MV-4-11 (cell line): Measurements from ENCODE around the gene ATRIP.

ENCODE experiments used
- DNase-seq: peaks from one replicate; lab custom pipeline; 2025; lab: John Stamatoyannopoulos, UW

Gene ATRIP

DNA sequence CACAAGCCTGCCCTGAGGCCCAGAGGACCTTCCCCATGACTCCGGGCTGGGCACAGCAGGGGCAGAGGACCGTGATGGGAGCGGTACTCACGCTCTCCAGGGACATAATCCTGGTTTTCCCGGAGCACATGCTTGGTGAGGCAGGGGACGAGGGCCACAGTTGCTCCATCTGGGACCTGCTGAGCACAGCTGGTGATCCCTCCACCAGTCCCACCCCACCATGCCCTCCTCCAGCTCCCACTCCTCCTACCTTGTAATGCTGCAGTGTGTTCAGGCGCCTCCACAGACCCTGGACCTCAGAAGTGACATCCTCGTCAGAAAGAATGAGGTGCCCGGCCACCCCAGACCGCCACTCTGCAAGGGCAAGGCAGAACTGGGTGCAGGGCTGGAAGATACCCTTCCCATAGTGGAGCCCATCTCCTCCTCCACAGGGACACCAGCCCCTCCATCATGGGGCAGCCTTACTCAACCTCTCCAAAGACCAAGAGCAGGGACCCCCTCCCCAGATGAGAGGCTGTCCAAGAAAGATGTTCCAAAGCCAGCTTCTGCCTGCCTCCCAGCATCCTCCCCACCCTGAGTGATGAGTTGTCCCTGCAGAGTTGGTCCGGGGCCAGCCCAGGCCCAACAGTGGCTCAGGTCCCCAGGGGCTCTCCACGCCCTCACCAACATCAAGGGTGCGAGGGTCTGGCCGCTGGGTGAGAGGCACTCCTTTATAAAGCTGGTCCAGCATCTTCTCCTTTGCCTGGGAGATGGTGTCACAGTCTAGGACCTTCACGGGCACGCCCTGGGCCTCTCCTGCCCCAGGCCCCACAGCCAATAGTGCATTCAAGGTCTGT lies 36.1 kb upstream of the ATRIP start:
- DNase-seq = no peak

DNA sequence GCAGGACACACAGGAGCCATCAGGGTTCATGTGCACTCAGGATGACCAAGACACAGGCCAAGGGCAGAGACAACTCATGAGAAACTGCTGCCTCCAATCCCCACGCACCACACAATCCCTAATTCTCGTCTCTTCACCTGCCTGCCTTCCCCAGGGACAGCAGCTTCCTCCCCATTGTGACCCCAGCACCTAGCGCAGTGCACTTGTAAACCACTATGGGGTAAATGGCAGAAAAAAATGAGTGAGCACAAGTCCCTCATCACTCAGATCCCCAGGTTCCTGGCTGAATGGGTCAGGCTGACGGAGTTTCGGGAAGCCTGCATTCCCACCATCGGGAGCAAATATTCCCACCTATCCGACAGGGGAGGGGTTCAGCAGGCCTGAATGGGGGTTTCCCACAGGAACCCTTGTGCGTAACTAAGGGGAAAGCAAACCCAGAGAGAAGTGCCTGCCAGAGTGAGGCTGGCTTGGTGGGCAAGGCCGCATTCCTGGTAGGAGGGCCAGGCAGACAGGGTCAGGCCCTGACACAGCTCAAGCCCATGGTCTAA lies 35.4 kb upstream of the ATRIP start:
- no peak for DNase-seq

DNA sequence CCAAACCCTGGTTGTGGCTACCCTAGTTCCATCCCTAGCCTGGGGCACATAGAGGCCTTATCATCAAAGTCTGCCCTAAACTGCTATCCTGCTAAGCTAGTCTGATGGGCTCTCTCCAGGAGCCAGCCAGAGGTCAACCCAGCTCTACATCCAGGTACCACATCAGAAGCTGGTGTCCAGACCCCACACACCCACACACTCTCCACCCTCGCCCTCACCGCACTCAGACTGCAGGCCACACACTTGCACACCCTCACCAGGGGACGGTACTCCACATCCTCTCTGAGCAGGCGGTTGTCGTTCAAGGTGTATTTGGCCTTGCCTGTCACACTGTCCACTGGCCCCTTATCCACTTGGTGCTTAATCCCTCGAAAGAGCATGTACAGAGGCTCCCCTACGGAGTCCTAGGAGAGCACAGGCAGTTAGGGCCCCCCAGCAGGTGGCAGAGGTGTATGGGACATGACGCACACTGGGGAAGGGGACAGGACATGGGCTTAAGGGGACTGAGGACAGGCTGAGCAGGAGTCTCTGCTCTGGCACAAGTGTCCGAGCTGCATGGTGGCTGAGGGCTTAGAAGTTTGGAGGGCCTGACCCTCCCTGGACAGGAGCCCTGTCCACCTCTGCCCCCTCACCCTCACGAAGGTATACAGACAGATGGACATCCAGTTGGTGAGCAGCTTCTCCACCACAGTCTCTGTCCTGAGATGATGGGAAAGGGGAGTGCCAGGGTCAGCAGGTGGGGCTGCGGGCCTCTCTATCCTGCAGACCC lies 34.7 kb upstream of the ATRIP start:
- no peak for DNase-seq

DNA sequence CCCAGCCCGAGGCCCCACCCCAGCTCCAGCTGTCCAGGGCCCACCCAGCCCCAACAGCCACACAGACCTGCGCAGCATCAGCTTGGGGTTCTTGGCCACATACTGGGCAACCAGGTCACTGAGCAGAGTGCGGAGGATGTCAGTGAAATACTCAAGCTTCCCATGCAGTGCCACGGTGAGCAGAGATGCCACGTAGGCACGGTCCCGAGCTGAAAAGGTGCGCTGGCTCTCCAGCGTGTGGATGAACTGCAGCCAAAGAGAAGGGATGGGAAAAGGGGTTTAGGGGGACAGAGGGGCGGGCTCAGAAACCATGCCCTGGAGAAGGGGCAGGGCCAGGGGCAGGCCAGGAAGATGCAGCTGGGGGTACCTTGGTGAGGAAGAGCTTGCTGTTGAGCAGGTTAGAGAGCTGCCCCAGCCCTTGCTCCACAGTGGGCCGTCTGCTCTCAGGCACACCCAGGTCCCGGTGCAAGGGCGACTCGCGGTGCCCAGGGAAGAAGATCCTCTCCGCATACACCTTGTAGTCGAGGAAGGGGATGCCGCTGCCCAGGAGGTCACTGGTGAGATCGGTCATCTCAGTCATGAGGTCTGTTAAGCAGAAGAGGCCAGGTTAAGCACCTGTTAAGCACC lies 34.0 kb upstream of the ATRIP start:
- DNase-seq = no peak

DNA sequence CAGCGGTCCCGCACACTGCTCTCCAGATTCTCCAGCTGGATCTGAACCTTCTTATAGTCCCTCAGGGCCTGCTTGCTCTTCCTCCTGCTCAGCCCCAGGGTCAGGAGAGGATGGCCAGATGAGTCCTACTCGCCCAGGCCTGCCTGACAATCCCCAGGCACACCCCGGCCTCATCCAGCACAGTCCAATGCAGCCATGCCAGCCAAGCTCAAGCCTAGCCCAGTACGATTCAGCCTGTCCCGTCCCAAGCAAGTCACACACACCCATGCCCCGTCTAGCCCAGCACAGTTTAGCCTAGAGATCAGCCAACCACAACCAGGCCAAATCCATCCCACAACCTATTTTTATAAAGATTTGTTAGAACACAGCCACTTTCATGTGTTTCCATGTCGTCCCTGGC lies 33.5 kb upstream of the ATRIP start:
- no peak for DNase-seq

DNA sequence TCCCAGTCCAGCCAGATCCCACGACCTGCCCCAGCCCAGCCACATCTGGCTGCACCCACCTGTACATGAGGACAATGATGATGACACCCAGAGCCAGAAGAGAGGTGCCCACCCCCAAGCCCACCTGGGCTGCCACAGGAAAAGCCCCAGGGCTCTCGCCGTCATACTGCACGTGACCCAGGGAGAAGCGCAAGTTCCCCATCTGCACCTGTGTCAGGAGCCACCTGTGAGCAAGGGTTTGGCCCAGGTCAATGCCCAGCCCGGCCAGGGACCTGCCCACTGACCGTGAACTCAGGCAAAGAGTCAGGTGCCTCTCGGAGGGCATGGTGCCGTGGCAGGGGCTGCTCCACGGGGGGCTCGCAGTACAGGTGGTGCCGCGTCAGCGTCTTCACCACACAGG lies 32.9 kb upstream of the ATRIP start:
- no peak for DNase-seq

DNA sequence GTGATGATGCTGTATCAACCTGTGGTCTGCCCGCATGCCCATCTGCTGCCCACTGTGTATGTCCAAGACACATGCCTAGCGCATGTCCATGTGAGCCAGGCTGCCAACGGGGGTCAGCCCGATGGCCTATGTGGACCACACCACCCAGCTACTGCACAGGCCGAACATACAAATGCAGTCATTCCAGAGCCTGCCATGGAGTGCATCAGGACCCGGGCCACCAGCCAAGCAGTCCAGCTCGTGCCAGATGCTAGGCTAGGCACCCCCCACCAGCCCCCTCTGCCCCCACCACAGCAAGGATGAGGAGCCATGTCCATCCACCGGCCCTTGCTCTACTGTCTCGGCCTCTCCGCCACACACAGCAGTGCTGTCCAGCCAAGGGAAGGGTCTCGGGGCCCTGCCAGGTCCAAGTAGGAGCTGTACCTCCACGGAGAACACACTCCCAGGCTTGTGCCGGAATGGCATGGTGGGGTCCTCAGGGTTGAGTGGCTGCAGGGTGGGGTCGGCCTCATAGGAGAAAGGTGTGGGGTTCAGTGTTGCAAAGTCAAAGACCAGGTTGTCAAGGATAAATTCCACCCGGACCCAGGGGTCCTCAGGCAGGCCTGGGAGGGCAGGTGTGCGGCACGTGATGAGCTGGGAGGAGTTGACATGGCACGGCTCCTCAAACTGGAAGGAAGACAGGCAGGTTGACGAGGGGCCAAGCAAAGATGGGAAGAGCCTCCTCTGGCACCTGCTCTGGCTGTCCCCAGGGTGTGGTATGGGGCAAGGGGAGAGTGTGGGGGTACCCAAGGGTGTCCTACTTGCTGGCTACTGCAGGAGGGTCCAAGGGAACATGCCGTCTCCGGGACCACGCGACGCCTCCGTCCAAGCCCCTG lies 31.9 kb upstream of the ATRIP start:
- DNase-seq = no peak

DNA sequence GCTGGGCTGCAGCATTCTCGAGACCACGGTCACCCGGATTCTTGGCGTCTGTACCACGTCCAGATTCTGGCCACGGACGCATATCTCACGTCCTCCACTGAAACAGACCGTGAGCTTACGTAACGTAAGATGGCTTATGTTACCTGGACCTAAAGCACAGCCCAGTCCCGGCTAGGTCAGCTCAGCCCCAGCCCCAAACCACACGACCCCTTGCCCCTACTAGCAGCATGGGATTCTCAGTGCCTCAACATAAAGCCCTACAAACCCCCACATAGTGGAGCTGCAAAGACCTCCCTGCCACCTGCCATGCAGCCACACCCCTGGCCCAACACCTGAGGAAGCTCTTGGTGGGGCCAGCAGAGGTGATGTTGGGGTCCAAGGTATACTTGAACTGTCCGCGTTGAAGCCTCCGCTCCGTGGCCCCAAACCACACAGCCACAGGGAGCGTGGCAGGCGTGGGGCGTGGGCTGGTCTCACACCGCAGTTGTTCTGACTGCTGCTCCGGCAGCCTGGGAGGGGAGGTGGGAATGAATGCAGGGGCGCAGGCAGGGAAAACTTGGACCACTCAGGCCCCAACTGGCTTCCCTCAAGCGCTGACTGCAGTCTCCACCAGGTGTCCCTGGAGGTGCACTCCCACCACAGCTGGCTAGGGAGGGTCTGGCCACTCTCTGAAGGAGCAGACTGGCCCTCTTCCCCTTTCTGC lies 31.1 kb upstream of the ATRIP start:
- DNase-seq = no peak

DNA sequence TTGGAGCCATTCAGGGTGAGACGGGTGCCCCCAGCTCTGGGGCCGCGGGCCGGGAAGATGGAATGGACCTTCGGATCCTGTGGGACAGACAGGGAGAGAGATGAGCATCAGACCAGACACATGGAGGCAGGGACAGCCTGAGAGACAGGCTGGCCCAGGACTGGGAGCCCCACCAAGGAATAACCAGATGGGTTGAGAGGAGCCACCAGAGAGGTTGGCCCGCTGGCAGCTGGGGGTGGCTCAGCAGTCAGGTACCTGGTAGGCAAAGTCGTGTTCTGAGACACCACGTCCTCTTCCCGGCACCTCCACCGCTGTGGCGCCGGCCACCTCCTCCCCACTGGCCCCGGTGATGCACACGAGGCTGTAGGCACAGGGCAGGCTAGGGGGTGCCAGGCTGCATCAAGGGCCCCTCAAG lies 30.4 kb upstream of the ATRIP start:
- DNase-seq = no peak

DNA sequence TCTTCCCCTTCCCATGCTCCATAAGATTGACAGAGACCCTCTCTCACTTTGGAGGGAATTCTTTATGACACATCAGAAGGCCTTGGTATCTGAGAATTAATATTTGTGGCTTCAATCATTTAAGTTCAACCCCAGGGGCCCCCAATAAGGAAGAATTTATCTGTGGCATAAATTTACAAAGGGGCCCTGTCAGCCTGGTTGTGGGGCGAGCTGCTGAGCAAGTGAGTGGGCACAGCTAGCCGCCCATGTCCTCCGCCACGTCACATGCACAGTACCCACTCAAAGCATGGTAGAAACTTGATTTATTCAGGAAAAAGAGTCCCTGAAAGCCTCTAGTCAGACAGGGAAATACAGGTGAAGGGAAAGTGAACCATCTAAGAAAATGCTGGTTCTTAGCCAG lies 30.0 kb upstream of the ATRIP start:
- no peak for DNase-seq

DNA sequence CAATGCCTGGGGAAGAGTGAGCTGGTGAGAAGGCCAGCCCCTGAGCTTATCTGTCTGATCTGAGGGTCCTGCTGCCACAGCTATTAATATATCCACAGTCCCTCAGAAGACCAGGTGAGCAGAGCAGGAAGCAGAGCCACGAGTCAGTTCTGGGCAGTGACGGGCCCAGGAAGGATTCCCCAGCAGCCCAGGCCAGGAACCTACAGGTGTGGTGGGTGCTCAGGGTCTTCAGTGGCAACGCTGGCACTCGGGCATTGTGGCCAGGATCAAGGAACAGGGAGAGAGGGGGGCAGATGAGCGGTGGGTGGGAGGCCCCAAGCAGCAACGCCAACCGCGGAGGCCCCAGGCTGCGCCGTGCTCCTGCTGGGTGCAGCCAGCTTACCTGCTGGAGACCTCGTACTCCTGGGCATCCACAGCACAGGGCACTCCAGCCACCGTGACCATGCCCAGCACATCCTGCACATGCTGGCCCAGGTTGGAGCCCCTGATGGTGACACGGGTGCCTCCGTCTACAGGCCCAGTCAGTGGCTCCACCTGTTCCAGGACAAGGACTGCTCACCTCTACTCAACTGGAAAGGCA lies 28.9 kb upstream of the ATRIP start:
- DNase-seq = no peak

DNA sequence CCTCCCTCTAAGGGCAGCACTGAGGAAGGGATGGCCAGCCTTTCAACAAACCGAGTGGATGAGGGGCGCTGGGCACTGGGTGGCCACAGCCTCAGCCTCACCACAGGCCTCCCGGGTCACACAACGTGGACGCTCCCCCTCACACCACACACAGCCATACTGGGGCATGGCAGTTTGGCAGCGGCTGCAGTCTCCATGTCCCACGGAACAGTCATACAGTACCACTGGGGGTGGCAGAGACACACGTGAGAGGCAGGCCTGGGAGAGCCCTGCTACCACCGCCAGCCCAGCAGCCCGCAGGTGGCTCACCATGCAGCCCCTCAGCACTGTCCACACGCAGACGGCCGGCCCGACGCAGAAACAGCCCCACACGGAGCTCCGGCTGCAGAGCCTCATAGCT lies 28.4 kb upstream of the ATRIP start:
- DNase-seq = no peak

DNA sequence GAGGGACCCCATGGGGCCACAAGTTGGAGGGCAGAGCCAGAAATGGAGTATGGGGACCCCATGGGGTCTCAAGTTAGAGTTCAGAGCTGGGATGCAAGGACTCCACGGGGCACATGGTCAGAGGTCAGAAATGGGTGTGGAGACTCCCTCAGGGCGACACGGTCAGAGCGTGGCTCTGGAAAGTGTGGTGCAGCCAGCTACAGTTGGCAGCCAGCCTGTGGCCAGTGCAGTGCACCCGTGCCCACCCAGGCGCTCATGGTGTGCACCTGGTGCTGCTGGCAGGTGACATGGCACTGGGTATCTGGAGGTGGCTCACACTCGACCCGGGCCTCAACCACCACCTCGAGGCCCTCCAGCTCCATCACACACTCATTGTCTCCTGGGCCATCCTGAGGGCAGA lies 27.9 kb upstream of the ATRIP start:
- DNase-seq = no peak

DNA sequence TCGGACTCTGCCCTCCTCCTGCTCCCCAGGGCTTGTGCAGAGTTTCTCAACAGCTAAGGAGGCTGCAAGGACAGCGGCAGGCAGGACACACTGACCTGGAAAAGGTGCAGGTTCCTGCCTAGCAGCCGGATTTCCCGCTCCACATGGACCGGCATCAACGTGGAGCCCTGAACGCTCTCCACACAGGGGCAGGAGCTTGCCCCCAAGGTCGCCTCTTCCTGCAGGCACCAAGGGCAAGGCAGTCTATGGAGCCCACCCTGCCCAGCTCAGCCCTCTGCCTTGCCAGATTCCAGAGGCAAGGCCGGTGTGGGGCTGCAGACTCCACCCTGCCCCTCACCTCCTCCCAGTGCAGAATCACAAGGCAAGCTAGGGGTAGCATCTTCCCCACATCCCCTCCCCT lies 27.4 kb upstream of the ATRIP start:
- no peak for DNase-seq

DNA sequence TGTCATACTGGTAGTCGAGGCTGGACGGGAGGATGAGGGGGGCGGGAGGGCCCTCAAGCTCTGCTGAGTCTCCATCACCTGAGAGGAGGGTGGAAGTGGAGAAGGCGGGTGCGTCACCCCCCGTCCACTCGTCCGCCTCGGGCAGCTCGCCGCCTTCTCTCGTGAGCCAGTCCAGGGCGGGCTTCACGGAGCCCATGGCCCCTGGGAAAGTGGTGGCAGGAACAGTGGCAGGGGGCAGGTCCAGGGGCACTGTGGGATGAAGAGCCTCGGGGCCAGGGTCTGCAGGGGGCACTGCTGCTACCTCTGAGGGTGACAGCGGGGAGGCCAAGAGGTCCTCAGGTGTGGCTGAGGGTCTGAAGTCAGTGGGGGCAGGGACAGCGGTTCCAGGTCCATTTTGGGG lies 26.9 kb upstream of the ATRIP start:
- DNase-seq = no peak

DNA sequence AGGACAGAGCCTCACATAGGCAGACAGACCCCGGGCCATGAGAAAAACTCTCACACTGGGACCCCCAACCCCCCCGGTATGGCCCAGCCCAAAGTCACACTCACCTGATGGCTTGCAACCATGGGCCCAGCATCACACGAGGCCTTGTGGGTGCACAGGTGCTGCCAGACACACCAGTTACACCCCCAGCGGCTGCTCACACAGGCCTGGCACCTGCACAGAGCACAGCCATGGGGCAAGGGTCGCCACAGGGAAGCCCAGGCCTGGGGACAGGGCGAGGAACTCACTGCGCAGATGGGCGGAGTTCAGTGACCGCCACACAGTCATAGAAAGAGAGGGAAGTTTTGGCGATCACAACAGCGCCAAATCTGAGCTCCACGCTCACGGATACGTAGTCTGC lies 26.0 kb upstream of the ATRIP start:
- DNase-seq = no peak

DNA sequence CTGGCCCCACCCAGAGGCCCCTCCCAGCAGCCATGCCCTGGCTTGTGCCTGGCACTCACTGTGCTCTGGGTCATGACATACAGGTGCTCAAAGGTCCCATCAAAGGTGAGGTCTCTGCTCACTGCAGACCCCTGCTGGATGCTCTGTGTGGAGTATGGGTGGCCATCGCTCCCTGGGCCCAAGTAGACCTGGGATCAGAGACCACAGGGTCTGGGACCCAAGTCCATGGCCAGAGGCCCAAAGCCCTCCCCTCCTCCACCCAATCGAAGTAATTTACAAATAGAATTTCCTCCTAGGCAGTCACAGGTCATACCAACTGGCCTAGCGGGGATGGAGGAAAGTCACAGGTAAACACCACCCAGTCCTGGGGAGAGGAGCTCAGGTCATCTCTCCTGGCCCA lies 24.3 kb upstream of the ATRIP start:
- DNase-seq = no peak

DNA sequence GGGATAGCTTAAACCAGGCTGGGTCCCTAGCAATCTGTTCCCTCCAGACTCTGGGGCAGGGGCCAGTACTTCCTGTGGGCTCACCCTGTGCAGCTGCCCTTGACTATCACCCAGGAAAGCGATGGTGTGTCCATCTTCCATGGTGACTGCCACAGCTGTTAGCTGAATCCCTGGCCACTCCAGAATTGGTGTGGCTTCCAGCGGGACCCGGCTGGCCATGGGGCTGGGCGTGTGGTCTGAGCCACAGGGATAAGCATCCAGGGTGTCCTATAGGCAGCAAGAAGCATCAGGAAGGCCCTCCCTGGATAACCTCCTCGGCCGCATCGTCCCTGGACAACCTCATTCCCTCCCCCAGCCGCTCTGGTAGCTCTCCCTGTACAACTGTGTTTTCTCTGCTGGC lies 23.9 kb upstream of the ATRIP start:
- no peak for DNase-seq

DNA sequence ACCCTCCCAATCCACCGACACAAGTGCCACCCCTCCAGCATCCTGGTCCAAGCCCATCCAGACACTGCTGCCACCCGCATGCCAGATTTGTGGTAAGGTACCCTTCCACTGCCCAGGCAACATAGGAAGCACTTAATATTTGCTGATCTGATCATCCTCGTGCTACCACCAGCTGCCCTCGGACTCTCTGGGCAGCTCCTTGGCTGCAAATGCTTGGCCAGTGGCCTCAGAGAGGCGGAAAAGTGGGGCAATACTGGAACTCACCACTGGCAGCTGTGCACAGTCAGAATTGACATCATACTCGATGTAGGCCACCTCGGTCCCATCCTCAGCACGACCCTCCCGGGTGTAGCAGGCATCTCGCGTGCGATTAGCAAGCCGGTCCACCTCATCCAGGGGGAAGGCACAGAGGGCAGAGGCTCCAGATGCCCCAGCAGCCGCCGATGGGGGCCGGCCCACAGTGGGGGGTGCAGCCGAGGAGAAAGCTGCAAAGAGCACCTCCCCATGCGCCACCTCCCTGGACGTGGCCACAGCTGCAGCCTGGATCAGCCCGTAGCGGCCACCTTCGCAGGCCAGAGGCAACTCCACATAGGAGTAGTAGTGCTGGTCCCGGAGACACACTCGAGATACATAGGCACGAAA lies 23.2 kb upstream of the ATRIP start:
- DNase-seq = no peak
